ENCODE data around the gene TLE5. TPM values are rescaled to one million over a fixed set of nuclear protein-coding genes. Genes with fewer than 3 reads are reported as not detected.

TLE5 gene
- total RNA-seq, 2 donors from 2014 or later, result 869 to 1,050 TPM

DNA sequence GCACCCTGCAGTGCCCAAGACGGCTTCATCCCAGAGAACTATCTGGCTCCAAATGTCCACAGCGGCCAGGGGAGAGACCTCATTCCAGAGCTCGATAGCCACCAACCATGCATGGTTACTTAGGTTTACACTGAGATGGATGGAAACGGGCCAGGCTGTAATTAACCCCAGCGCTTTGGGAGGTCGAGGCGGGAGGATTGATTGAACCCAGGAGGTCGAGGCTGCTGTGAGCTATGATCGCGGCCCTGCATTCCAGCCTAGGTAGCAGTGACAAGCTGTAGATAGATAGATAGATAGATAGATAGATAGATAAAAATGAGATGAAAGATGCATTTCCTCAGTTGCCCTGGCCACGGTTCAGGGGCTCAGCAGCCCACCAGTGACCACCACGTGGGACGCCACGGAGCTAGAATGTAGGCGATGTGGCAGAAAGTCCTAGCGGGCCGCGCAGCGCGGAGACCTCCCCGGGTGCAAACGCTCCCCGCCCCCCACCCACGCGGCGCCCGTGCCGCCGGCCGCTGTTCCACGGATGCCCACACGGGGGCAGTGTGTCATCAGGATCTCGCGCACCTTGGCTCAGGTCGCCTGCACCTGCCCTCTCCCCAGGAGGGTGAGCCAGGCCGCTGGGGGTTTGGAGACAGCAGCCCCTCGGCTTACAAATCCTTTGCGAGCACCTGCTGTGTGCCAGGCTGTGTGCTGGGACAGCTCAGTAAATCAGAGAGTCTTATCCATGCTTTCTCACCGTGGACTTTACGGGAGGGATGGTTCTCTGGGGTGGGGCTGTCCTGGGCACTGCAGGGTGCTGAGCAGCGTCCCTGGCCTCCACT is 13.5 kb upstream of the TLE5 start:
- H3K9me3 ChIP-seq, result no peaks in the 10 kb centered on the region
- H3K36me3 ChIP-seq, result no peaks in the 10 kb centered on the region
- DNase-seq (ENCODE audit: low spot score), result no peak
- H3K27me3 ChIP-seq, result no peaks in the 10 kb centered on the region
- H3K27ac ChIP-seq, result no peak overlapping the region
- peaks cover 0 to 14% of the 10 kb centered on the region in 2 donors for H3K4me1 ChIP-seq
- no peak overlapping the region for H3K4me3 ChIP-seq
- TF ChIP-seq, protein P1, sequence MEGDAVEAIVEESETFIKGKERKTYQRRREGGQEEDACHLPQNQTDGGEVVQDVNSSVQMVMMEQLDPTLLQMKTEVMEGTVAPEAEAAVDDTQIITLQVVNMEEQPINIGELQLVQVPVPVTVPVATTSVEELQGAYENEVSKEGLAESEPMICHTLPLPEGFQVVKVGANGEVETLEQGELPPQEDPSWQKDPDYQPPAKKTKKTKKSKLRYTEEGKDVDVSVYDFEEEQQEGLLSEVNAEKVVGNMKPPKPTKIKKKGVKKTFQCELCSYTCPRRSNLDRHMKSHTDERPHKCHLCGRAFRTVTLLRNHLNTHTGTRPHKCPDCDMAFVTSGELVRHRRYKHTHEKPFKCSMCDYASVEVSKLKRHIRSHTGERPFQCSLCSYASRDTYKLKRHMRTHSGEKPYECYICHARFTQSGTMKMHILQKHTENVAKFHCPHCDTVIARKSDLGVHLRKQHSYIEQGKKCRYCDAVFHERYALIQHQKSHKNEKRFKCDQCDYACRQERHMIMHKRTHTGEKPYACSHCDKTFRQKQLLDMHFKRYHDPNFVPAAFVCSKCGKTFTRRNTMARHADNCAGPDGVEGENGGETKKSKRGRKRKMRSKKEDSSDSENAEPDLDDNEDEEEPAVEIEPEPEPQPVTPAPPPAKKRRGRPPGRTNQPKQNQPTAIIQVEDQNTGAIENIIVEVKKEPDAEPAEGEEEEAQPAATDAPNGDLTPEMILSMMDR (IDR thresholded peaks at IDR 0.05), result peak; percentile 95 to 98

- Histone ChIP-seq H3K4me1 (peaks cover 0 to 8% of the 10 kb centered on the region in 2 donors), H3K27me3 (no peaks in the 10 kb centered on the region), H3K9me3 (no peaks in the 10 kb centered on the region), H3K36me3 (no peaks in the 10 kb centered on the region), H3K27ac (no peak overlapping the region), H3K4me3 (no peak overlapping the region)
- TF ChIP-seq, protein P1 (IDR thresholded peaks at IDR 0.05), result peak in 1 of 2 donors; percentile 31
- DNase-seq (ENCODE audit: low spot score), result no peak
Measured at GRCh38 chr19:3073931-3074595, 11.8 kb upstream of the TLE5 start.

DNA sequence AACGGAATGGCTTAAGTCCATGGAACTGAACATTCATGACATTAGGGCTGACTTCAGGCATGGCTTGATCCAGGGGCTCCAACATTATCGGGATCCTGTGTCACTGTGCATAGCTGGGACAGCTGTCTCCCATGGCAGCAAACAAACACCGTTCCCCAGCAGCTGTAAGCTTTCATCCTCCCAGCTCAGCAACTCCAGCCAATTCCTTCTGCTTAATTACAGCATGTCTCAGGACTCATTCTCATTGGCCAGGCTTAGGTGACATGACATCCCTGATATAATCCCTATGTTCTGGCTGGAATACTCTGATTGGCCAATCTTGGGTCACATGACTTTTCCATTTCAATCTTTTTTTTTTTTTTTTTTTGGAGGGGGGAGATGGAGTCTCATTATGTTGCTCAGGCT is 10.9 kb upstream of the TLE5 start:
- Histone ChIP-seq H3K4me1 (peaks cover 0 to 8% of the 10 kb centered on the region in 2 donors), H3K9me3 (no peaks in the 10 kb centered on the region), H3K27me3 (no peaks in the 10 kb centered on the region), H3K36me3 (no peaks in the 10 kb centered on the region), H3K4me3 (no peak overlapping the region), H3K27ac (no peak overlapping the region)
- TF ChIP-seq, protein P1 (IDR thresholded peaks at IDR 0.05), result no peak
- no peak for DNase-seq (ENCODE audit: low spot score)

- no peak overlapping the region for H3K27ac ChIP-seq
- H3K27me3 ChIP-seq, result no peaks in the 10 kb centered on the region
- H3K4me3 ChIP-seq, result no peak overlapping the region
- peaks cover 0 to 8% of the 10 kb centered on the region in 2 donors for H3K4me1 ChIP-seq
- H3K36me3 ChIP-seq, result no peaks in the 10 kb centered on the region
- DNase-seq (ENCODE audit: low spot score), result no peak
- H3K9me3 ChIP-seq, result no peaks in the 10 kb centered on the region
- TF ChIP-seq, protein P1 (IDR thresholded peaks at IDR 0.05), result no peak
Measured at GRCh38 chr19:3071768-3072167, 9.5 kb upstream of the TLE5 start.

GRCh38 chr19:3068071-3068470 is 5.8 kb upstream of the TLE5 start:
- TF ChIP-seq, protein P1 (IDR thresholded peaks at IDR 0.05), result no peak

More at GRCh38 chr19:3068071-3068470, 5.8 kb upstream of the TLE5 start:
- Histone ChIP-seq H3K4me3 (no peak overlapping the region), H3K4me1 (peaks cover 0 to 4% of the 10 kb centered on the region in 2 donors), H3K36me3 (no peaks in the 10 kb centered on the region), H3K9me3 (no peaks in the 10 kb centered on the region), H3K27me3 (no peaks in the 10 kb centered on the region), H3K27ac (no peak overlapping the region)
- no peak for DNase-seq (ENCODE audit: low spot score)
